ENCODE data around the gene VPS16. TPM values are rescaled to one million over a fixed set of nuclear protein-coding genes. Genes with fewer than 3 reads are reported as not detected.

The VPS16 gene
- total RNA-seq, 4 donors from 2014 or later = 23.3 to 45.2 (median 26.3) TPM

GRCh38 chr20:2887715-2888114, 47.2 kb downstream of the VPS16 start:
- no peak for TF ChIP-seq CTCF (IDR thresholded peaks at IDR 0.05; ENCODE audit: low read depth)

DNA sequence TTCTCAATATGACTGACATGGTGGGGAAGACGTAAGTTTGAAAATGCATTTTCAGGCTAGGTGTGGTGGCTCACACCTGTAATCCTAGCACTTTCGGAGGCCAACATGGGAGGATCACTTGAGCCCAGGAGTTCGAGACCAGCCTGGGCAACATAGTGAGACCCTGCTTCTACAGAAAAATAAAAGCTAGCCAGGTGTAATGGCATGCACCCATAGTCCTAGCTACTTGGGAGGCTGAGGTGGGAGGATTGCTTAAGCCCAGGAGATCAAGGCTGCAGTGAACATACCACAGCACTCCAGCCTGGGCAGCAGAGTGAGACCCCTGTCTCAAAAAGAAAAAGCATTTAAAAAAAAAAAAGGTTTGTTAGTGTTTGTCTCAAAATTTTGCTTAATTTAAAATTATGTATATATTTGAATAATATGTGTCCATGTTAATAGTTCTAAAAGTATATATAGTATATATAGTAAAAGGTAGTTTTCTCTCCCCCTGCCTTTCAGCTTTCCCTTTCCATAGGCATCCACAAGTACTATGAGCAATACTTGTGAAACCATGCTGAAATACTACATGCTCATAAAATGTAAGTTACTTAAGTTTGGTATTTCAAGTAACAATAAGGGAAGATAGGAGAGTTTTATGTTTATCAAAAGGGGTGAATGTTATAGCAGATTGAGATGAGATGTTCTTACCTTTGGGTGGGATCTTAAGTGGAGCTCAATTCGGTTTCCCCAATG, 47.8 kb downstream of the VPS16 start:
- TF ChIP-seq CTCF (IDR thresholded peaks at IDR 0.05; ENCODE audit: low read depth) = no peak

GRCh38 chr20:2889209-2889608, 48.7 kb downstream of the VPS16 start:
- TF ChIP-seq CTCF (IDR thresholded peaks at IDR 0.05; ENCODE audit: low read depth) = no peak

- TF ChIP-seq CTCF (IDR thresholded peaks at IDR 0.05; ENCODE audit: low read depth) = no peak
Observed at GRCh38 chr20:2889797-2890196, 49.3 kb downstream of the VPS16 start.

DNA sequence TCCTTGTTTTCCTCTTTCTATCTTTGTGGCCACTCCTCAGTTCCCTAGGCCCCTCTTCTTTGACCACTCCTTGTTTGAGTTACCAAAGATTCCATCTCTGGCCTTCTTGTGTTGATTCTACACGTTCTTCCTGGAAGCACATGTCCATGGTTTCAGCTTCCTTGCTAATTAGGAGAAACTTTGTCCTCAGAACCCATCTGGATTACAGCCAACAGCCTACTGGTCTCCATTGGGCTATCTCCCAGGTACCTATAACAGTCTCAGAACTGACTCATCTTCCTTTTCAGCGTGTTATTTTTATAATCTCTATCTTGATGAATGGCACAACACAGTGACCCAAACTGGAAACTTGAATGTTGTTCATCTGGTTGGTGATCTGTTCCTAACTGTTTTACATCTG, 50.2 kb downstream of the VPS16 start:
- no peak for TF ChIP-seq CTCF (IDR thresholded peaks at IDR 0.05; ENCODE audit: low read depth)

DNA sequence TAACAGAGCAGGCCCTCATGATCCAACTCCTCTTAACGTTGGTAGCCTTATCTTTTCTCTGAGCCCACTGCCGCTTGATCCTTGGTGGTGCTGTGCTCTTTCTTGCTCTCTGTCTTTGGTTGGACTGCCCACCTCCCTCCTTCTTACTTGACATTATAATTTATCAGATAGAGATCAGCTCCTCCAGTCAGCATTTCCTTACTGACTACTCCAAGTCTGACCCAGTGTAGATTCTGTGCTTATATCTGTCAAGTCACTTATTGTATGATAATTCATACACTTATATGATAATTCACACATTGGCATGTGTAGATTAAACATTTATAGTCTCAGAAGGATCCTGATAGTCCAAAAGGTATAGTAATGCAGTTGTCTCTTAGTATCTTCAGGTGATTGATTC, 50.8 kb downstream of the VPS16 start:
- TF ChIP-seq CTCF (IDR thresholded peaks at IDR 0.05; ENCODE audit: low read depth) = no peak

GRCh38 chr20:2892376-2892775, 51.8 kb downstream of the VPS16 start:
- TF ChIP-seq CTCF (IDR thresholded peaks at IDR 0.05; ENCODE audit: low read depth) = no peak
